Measurements from ENCODE around the gene ANO7. TPM values are rescaled to one million over a fixed set of nuclear protein-coding genes. Genes with fewer than 3 reads are reported as not detected.

The ANO7 gene
- polyA plus RNA-seq, 1 donor from 2014 or later, result not detected

DNA sequence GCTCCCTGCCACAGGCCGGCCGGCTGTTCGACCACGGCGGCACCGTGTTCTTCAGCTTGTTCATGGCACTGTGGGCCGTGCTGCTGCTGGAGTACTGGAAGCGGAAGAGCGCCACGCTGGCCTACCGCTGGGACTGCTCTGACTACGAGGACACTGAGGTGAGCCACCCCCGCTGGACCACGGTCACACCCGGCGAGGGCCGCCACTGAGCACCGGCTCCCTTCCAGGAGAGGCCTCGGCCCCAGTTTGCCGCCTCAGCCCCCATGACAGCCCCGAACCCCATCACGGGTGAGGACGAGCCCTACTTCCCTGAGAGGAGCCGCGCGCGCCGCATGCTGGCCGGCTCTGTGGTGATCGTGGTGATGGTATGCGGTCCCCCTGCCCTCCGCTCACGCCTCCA lies 20.8 kb downstream of the ANO7 start:
- no peak overlapping the region for H3K27ac ChIP-seq (ENCODE audit: low read length)
- H2AFZ ChIP-seq (ENCODE audit: low read depth, low read length), result no peak overlapping the region
- no peaks in the 10 kb centered on the region for H4K20me1 ChIP-seq (ENCODE audit: insufficient read depth)
- H3K4me3 ChIP-seq (ENCODE audit: low read length), result no peak overlapping the region
- no peaks in the 10 kb centered on the region for H3K79me2 ChIP-seq (replicated peaks; ENCODE audit: insufficient read depth, low read length)
- H3K9me2 ChIP-seq (ENCODE audit: insufficient read depth, low read length), result no peaks in the 10 kb centered on the region
- H3K9ac ChIP-seq (ENCODE audit: low read length), result no peak overlapping the region
- no peak overlapping the region for H3K4me2 ChIP-seq (ENCODE audit: low read length)
- no peaks in the 10 kb centered on the region for H3K36me3 ChIP-seq (ENCODE audit: insufficient read depth, low read length)
- H3K27me3 ChIP-seq (ENCODE audit: insufficient read depth, low read depth, low read length), result no peaks in the 10 kb centered on the region
- H3K9me3 ChIP-seq (ENCODE audit: low read length), result no peaks in the 10 kb centered on the region
- no peak for TF ChIP-seq SMC3 (conservative IDR thresholded peaks at IDR 0.05; ENCODE audit: poor library complexity)
- TF ChIP-seq POLR2AphosphoS5 (IDR thresholded peaks at IDR 0.05), result no peak
- TF ChIP-seq, protein P1, sequence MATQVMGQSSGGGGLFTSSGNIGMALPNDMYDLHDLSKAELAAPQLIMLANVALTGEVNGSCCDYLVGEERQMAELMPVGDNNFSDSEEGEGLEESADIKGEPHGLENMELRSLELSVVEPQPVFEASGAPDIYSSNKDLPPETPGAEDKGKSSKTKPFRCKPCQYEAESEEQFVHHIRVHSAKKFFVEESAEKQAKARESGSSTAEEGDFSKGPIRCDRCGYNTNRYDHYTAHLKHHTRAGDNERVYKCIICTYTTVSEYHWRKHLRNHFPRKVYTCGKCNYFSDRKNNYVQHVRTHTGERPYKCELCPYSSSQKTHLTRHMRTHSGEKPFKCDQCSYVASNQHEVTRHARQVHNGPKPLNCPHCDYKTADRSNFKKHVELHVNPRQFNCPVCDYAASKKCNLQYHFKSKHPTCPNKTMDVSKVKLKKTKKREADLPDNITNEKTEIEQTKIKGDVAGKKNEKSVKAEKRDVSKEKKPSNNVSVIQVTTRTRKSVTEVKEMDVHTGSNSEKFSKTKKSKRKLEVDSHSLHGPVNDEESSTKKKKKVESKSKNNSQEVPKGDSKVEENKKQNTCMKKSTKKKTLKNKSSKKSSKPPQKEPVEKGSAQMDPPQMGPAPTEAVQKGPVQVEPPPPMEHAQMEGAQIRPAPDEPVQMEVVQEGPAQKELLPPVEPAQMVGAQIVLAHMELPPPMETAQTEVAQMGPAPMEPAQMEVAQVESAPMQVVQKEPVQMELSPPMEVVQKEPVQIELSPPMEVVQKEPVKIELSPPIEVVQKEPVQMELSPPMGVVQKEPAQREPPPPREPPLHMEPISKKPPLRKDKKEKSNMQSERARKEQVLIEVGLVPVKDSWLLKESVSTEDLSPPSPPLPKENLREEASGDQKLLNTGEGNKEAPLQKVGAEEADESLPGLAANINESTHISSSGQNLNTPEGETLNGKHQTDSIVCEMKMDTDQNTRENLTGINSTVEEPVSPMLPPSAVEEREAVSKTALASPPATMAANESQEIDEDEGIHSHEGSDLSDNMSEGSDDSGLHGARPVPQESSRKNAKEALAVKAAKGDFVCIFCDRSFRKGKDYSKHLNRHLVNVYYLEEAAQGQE (IDR thresholded peaks at IDR 0.05; ENCODE audit: borderline replicate concordance), result no peak
- no peak for TF ChIP-seq TAF1 (IDR thresholded peaks at IDR 0.05; ENCODE audit: low read depth)
- TF ChIP-seq EZH2 (IDR thresholded peaks at IDR 0.05; ENCODE audit: borderline replicate concordance, insufficient read depth, low read length, poor library complexity, severe bottlenecking), result no peak
- no peak for TF ChIP-seq RAD21 (conservative IDR thresholded peaks at IDR 0.05)
- TF ChIP-seq, protein P2, sequence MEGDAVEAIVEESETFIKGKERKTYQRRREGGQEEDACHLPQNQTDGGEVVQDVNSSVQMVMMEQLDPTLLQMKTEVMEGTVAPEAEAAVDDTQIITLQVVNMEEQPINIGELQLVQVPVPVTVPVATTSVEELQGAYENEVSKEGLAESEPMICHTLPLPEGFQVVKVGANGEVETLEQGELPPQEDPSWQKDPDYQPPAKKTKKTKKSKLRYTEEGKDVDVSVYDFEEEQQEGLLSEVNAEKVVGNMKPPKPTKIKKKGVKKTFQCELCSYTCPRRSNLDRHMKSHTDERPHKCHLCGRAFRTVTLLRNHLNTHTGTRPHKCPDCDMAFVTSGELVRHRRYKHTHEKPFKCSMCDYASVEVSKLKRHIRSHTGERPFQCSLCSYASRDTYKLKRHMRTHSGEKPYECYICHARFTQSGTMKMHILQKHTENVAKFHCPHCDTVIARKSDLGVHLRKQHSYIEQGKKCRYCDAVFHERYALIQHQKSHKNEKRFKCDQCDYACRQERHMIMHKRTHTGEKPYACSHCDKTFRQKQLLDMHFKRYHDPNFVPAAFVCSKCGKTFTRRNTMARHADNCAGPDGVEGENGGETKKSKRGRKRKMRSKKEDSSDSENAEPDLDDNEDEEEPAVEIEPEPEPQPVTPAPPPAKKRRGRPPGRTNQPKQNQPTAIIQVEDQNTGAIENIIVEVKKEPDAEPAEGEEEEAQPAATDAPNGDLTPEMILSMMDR (IDR thresholded peaks at IDR 0.05; ENCODE audit: poor library complexity, severe bottlenecking), result no peak
- no peak for TF ChIP-seq MXI1 (conservative IDR thresholded peaks at IDR 0.05; ENCODE audit: poor library complexity, severe bottlenecking)
- no peak for TF ChIP-seq EP300 (conservative IDR thresholded peaks at IDR 0.05; ENCODE audit: poor library complexity, severe bottlenecking)
- H3F3A ChIP-seq (ENCODE audit: insufficient read depth, low read length, poor library complexity, severe bottlenecking), result no peaks in the 10 kb centered on the region

DNA sequence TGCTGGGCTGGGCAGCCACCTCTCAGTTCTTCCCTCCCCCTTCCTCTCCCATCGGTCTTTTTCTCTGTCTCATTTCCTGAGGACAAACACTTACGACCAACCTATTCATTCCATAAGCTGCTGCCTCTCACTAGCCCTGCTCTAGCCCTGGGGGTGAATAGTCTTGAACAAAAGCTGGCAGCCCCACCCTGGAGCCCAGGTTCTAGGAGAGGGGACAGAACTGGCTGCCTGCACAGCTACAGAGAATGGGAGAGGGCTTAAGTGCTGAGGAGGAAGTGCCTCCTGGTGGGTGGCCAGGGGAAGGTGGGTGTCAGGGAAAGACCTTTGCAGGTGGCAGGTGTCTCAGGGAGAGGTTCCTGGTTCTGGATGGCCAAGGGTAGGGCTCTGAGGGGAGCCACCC lies 22.8 kb downstream of the ANO7 start:
- Histone ChIP-seq H3K9ac (ENCODE audit: low read length) (no peak overlapping the region), H4K20me1 (ENCODE audit: insufficient read depth) (no peaks in the 10 kb centered on the region), H3K27ac (ENCODE audit: low read length) (no peak overlapping the region), H3K36me3 (ENCODE audit: insufficient read depth, low read length) (no peaks in the 10 kb centered on the region), H3F3A (ENCODE audit: insufficient read depth, low read length, poor library complexity, severe bottlenecking) (no peaks in the 10 kb centered on the region), H3K79me2 (replicated peaks; ENCODE audit: insufficient read depth, low read length) (no peaks in the 10 kb centered on the region), H3K27me3 (ENCODE audit: insufficient read depth, low read depth, low read length) (no peaks in the 10 kb centered on the region), H2AFZ (ENCODE audit: low read depth, low read length) (no peak overlapping the region), H3K9me3 (ENCODE audit: low read length) (no peaks in the 10 kb centered on the region), H3K9me2 (ENCODE audit: insufficient read depth, low read length) (no peaks in the 10 kb centered on the region), H3K4me2 (ENCODE audit: low read length) (no peak overlapping the region), H3K4me3 (ENCODE audit: low read length) (no peak overlapping the region)
- no peak for TF ChIP-seq POLR2AphosphoS5 (IDR thresholded peaks at IDR 0.05)
- TF ChIP-seq, protein P2 (IDR thresholded peaks at IDR 0.05; ENCODE audit: poor library complexity, severe bottlenecking), result no peak
- TF ChIP-seq TAF1 (IDR thresholded peaks at IDR 0.05; ENCODE audit: low read depth), result no peak

Measured in neural cell (in vitro differentiated cells).